GM03348 (cell line): ENCODE measurements around the gene PAX3.

Experiments used
- DNase-seq: peaks from one replicate; pipeline ENCODE4 v3.0.0; 2012; ENCODE audit warnings: low spot score

PAX3 gene

GRCh38 chr2:222310747-222311318 lies 12.0 kb upstream of the PAX3 start:
- DNase-seq: no peak

- no peak for DNase-seq
Measured at GRCh38 chr2:222309766-222310165, 11.0 kb upstream of the PAX3 start.

DNA sequence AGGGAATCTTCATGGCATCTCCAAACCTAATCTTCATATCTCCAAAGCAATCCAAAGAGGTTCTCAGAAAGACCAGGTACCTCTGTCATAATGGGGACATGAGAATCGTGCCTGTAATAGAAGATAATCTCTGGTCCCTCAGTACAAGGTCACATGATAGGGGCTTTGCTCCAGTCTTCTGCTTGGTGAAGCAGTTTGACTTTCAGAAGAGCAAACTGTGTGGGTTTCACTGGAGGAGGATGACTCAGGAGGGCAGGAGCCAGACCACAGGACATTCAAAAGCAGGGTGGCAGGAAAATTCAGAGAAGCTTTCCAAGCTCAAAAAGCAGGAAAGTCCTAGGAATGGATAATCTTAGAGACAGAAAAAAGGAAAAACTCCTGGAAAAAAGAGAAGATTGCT lies 10.6 kb upstream of the PAX3 start:
- DNase-seq: no peak

DNA sequence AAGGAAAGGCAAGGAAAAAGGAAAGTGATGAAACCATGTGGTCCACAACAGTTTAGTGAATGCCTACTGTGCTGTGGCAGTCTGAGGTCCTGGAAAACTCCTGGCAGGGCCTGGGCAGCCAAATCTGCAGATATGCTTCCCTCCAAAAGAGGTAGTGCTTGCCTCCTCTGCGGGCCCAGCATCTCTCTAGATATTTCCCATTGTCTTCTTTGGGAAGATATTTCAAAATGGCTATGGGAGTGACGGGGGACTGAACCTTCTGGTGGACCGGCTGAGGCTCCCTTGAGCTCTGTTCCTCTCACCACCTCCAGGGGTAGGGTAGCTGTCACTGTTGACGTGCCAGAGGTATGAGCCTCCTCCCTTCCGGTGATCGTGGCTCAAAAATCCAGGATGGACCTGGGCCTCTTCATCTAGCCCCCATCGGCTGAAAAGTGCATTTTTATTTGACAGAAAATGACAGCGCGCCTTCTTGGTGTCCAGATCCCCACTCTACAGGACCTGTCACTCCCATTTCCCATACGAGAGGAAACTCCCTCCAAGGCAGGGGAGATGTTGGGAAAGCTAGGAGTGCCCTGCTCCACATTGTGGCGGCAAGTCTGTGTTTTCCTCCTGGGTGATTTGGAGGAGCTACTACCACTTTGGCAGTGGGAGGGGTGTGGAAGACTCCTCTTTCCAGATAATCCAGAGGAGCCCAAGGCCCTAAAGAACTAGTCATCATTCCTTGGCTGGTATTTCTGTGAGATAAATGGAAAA lies 9.4 kb upstream of the PAX3 start:
- DNase-seq: no peak

DNA sequence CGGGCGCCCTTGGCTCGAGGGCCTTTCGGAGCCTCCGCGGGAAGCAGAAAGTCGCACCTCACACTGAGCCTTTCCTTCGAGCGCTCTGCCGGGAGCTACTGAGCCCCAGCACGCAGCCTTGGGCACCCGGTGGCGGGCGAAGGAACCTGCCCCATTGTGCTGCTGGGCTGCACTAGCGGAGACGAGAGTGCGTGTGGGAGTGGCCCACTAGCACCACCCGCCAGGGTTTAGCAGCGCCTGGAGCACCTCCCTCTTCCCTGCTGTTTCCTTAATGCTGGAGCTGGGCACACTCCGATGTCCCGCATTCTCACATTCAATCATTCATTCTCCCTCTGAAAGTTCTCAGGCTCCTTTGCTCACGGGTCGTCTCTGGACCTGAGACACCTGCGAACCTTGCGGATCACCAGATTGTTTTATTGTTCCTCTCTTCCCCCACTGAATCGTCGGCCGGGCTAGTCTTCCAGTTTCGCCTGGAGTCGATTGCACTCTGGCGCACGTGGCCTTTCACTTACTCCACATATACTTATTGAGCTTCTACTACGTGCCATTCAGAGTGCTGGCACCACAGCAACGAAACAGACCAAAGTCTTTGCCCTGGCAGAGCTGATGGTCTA lies 8.5 kb upstream of the PAX3 start:
- peak; percentile 55 for DNase-seq

- no peak for DNase-seq
Measured at GRCh38 chr2:222306393-222307142, 7.8 kb upstream of the PAX3 start.

DNA sequence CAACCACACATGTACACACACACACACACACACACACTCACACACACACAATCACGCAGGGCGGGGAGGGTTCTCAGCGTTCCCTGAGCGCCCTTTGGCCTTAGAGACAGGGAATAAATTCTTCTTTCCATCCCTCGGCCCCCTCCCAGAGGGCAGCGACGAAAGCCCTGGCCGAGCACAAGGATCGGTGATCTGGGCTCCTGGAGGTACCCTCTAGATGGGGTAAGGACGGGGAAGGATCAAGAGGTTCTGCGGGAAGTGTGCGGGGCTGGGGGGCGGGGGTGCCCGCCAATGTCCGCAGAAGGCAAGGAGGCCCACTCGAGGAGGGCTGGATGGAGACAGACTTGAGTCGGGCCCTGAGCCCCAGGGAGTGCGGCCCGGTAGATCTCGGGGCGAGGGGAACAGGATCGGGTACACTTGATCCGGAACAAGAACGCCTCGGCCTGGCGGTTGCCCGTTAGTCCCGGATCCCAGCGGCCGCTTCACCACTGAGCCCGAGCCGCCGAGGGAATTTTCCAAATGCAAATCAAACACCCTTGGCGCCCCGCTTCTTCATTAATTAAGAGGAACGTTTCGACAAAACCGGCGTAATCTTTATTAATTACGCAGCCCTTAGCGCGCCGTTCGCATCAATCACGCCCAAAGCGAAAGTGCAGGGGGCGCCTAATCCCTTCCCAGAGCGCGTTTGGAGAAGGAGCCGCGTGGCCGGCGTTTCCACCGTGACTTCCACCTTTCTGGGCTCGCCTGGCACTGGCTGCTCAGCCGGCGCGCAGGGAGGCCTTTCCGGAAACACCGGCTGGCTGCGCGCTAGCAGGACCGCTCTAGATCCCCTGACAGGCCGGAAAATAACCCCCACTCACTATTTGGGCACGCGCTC lies 7.0 kb upstream of the PAX3 start:
- DNase-seq: peak; percentile 57

DNA sequence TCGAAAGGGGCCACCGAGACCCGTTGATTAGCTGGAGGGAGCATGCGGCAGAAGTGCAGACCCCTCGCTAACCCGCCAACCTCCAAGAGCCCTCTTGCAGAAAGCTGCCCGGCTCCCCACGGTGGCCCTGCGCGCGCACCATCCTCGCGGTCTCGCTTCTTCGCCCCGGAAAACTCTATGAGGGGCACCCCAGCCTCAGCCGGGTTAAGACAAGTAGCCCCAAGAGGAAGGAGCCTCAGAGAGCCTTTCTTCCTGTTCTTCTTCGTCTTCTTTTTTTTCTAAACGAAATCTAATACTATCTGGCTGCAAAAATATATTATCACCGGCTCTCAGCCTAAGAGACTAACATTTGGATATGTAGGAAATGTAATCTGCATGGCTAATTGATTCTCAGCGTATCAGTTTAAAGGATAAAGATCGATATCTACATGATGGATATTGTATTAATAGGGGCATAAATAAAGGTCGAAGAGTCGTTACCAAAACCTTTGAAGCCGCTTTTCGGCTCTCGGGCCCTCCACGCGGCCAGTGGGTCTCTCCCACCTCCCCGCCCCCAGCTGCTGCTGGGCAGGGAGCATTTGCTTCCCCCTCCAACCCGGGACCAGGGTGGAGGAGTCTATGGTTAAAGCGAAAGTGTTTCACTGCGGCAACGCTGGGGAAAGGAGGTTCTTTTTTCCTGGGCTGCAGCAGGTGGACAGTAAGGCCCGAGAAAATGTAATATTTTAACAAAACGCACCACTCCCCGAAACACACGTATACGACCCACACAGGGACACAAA lies 6.1 kb upstream of the PAX3 start:
- no peak for DNase-seq

GRCh38 chr2:222303828-222304736 lies 5.3 kb upstream of the PAX3 start:
- DNase-seq: no peak

- no peak for DNase-seq
Measured at GRCh38 chr2:222303045-222303827, 4.4 kb upstream of the PAX3 start.

- no peak for DNase-seq
Measured at GRCh38 chr2:222302178-222303018, 3.6 kb upstream of the PAX3 start.

DNA sequence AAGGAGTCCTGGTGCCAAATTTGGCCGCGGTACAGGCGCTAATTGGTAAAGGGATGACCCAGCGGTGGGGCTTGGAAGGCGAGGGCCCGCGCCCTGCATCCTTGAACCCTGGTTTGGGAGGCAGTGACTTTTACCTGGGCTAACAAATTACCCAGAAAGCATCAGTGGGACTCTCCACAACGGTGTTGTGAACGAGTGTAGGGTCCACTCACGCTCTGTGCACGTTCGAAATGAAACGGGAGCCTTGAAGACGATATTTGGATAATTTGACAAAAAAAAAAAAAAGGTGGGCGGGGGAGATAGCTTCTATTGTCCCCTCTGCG lies 3.0 kb upstream of the PAX3 start:
- no peak for DNase-seq

DNA sequence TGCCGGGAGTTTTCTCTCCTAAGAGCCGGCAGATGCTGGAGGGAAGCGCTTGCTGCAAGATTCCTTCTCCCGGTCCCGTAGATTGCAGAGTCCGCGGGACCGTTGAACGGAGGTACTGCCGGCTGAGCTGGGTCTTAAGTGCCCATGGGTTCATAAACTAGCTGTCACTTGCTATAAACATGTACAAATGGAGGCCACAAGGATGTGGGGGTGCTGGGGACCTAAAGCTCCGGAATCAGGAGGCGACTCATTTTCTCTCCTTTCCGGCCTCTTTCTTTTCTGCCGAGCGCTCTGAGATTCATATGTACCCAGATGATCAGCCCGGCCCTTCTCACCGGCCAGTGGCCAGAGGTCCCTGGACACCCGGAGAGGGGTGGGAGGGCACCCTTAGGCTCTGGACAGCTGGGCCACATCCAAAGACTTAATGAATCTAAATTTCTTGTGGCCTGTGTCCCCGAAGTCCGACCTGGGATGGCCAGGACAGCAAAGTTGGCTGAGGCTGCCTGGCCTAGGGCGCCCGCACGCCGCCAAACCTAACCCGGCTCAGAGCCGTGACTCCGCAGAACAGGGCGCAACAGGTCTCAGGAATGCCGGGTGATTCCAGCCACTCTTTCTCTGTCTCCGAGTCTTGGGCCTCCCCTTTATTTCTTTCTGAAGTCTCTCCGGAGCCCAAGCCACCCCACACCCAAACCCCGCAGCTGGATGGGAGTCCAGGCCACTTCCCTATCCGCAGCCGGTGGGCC lies 2.4 kb upstream of the PAX3 start:
- DNase-seq: no peak

DNA sequence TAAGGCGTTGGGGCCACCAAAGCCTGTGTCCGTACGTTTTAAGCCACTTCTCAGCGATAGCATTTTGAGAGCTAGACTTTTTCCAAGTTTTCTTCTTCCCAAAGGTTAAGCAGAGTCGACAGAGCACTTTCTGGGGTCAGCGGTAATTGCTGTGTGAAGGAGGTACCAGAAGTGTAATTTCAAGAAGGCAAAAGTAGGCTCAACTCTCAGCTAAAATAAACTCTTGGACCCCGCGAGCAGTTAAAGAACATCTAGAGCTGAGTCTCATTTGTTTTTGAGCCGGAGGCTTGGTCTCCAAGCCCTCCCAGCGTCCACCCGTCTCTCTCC lies 1.9 kb upstream of the PAX3 start:
- no peak for DNase-seq

GRCh38 chr2:222299906-222300725 lies 1.3 kb upstream of the PAX3 start:
- no peak for DNase-seq

DNA sequence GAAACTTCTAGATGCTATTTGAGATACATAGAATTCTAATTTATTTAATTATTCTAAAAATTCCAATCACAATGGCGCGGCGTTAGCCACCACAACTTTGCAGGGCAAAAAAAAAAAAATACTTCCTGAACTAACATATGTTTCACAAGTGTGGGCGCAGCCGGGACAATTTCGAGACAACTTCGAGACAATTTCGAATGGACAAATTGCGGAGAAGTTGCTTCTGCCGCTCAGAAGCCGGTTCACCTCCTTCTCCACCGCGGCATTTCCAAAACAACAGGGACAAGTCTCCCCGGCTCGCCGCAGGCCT lies 842 bp downstream of the PAX3 start:
- no peak for DNase-seq

GRCh38 chr2:222297600-222297935 lies 1.2 kb downstream of the PAX3 start:
- DNase-seq: no peak
